Spleen (tissue), 11 donors: ENCODE measurements around the gene CCNL2. TPM values are rescaled to one million over a fixed set of nuclear protein-coding genes. Genes with fewer than 3 reads are reported as not detected.

ENCODE experiments used
- DNase-seq: peaks from one replicate; pipeline ENCODE4 v3.0.0-alpha.2; 2020
- H3K27ac ChIP-seq, 8 donors: fragments of 200-600 bp; sonication (generic) in 7 of 8; 1 replicate in 4 of 8; 2 replicates in 4 of 8; pipeline versions ENCODE4 v1.5.0 to v1.8.0; 2016 to 2021; ENCODE audit warnings: inconsistent platforms in 4 of 8, mild to moderate bottlenecking in 4 of 8, moderate library complexity in 1 of 8
- H3K27me3 ChIP-seq, 7 donors: fragments of 200-600 bp; sonication (generic) in 6 of 7; replicated peaks in 1 of 7; 1 replicate in 4 of 7; 2 replicates in 3 of 7; pipeline versions ENCODE4 v1.5.0 to v1.8.0; 2016 to 2021; ENCODE audit warnings: inconsistent platforms in 3 of 7, mild to moderate bottlenecking in 1 of 7
- H3K36me3 ChIP-seq, 6 donors: fragments of 200-600 bp; sonication (generic) in 5 of 6; 1 replicate in 4 of 6; 2 replicates in 2 of 6; pipeline versions ENCODE4 v1.5.0 to v1.8.0; 2016 to 2021; ENCODE audit warnings: inconsistent platforms in 2 of 6
- H3K4me1 ChIP-seq, 6 donors: fragments of 200-600 bp; sonication (generic) in 5 of 6; 1 replicate in 3 of 6; 2 replicates in 3 of 6; pipeline versions ENCODE4 v1.5.0 to v1.8.0; 2016 to 2021; ENCODE audit warnings: inconsistent platforms in 3 of 6
- H3K4me3 ChIP-seq, 8 donors: fragments of 200-600 bp; sonication (generic) in 7 of 8; 1 replicate in 4 of 8; 2 replicates in 4 of 8; pipeline versions ENCODE4 v1.5.0 to v1.8.0; 2016 to 2021; ENCODE audit warnings: inconsistent platforms in 4 of 8, mild to moderate bottlenecking in 4 of 8, moderate library complexity in 2 of 8
- H3K9me3 ChIP-seq, 8 donors: fragments of 200-600 bp; sonication (generic) in 7 of 8; 1 replicate in 4 of 8; 2 replicates in 4 of 8; pipeline versions ENCODE4 v1.5.0 to v1.8.0; 2016 to 2021; ENCODE audit warnings: inconsistent platforms in 4 of 8
- CTCF ChIP-seq, 11 experiments: fragments of 200-600 bp in 7 of 11; fragments of 450-650 bp in 4 of 11; sonication (generic) in 4 of 11; IDR thresholded peaks in 8 of 11; conservative IDR thresholded peaks in 3 of 11; 1 replicate in 7 of 11; 2 replicates in 4 of 11; pipeline versions ENCODE4 v1.4.0 to v1.8.0; 2016 to 2021; ENCODE audit warnings: antibody characterized with exemption in 11 of 11, inconsistent platforms in 4 of 11, mild to moderate bottlenecking in 1 of 11
- POLR2A ChIP-seq, 3 donors: fragments of 450-650 bp; IDR thresholded peaks; one replicate each; pipeline ENCODE4 v1.5.1; 2017; ENCODE audit warnings: antibody characterized with exemption in 3 of 3, mild to moderate bottlenecking in 1 of 3
- POLR2AphosphoS5 ChIP-seq, 3 donors: sonication (generic); formaldehyde crosslinking; IDR thresholded peaks; one replicate each; pipeline ENCODE4 v1.5.1; 2017; ENCODE audit warnings: antibody characterized with exemption in 3 of 3
- WGBS, 5 donors: extraction: QIAGEN DNeasy Blood & Tissue Kit in 3 of 5; methylation state at CpG; one replicate each; pipeline versions ENCODE4 v1.1.5 to v1.1.7; 2013 to 2018; 5-methylcytosine and 5-hydroxymethylcytosine counted together
- intact Hi-C: fragments of 100-400 bp; cut with DNase I; formaldehyde crosslinking; loops from one replicate; pipeline ENCODE4 v1.15.0; 2023; ENCODE audit warnings: low total_unique reads
- polyA plus RNA-seq, 3 donors: library from polyadenylated mRNA; stranded (reverse); fragments of 200-250 nt; gene quantifications; one replicate each; pipeline ENCODE4 v1.2.1, GENCODE V29; 2013
- total RNA-seq, 7 donors: library from RNA; depleted of rRNA in 3 of 7; stranded (reverse); fragments of >200 nt in 3 of 7; fragmentation: NEBNext Ultra II Directional in 4 of 7; extraction: Animal tissue kit (Norgen Biotek cat#: 25700) in 4 of 7; gene quantifications; one replicate each; pipeline versions ENCODE4 v1.1.0 to v1.2.1, GENCODE V29; 2016 to 2021
- donor health status: healthy with polysubstance abuse.
- donor health status: DM: no; HTN: no; CAD: no; lungs with moderate emphysema.
- donor health status: DM: no; HTN: no; CAD: no.
- donor health status: Bipolar disorder and iron deficiency.
- donor health status: healthy.
- donor health status: DM: no; HTN: no; CAD: no.
- donor health status: DM: yes; HTN: yes; CAD: no.

CCNL2 gene
- total and polyA plus RNA-seq, 10 donors: 111 to 299 (median 204) TPM

GRCh38 chr1:1435911-1436629 is 36.9 kb upstream of the CCNL2 start:
- Histone ChIP-seq H3K36me3 (no peaks in the 10 kb centered on the region), H3K4me1 (peaks cover 42 to 78% (median 60%) of the 10 kb centered on the region in 6 donors), H3K9me3 (no peaks in the 10 kb centered on the region), H3K27me3 (peaks cover 0 to 97% (median 46%) of the 10 kb centered on the region in 7 donors), H3K4me3 (peak overlapping the region; percentile 23 to 71 (median 38)), H3K27ac (peak overlapping the region in 1 of 8 donors; percentile 82)
- intact Hi-C loops: no loop called here
- TF ChIP-seq POLR2AphosphoS5 (IDR thresholded peaks at IDR 0.05): no peak
- TF ChIP-seq CTCF (IDR thresholded peaks at IDR 0.05 in 8 of 11, conservative IDR thresholded peaks at IDR 0.05 in 3 of 11): no peak
- DNase-seq: peak; percentile 65
- WGBS, 5 donors: 19 to 34% (median 21%) methylated on average over 7 to 40 of the region's 40 CpGs

GRCh38 chr1:1435106-1435903 is 36.2 kb upstream of the CCNL2 start, which contains the start of gene VWA1:
Gene VWA1, plus strand, starts transcription at chr1:1435690. Its CDS starts 59 bp downstream, at chr1:1435749.
- Histone ChIP-seq H3K36me3 (no peaks in the 10 kb centered on the region), H3K4me3 (peak within 1 kb of the TSS; percentile 23 to 71 (median 38)), H3K27me3 (peaks cover 0 to 97% (median 46%) of the 10 kb centered on the region in 7 donors), H3K27ac (peak within 1 kb of the TSS in 7 of 8 donors; percentile 17 to 82 (median 74)), H3K9me3 (no peaks in the 10 kb centered on the region), H3K4me1 (peaks cover 38 to 78% (median 61%) of the 10 kb centered on the region in 6 donors)
- WGBS, 5 donors: 7 to 23% (median 10%) methylated on average over 25 to 89 of the region's 89 CpGs
- TF ChIP-seq POLR2A (IDR thresholded peaks at IDR 0.05) (no peak), CTCF (IDR thresholded peaks at IDR 0.05 in 8 of 11, conservative IDR thresholded peaks at IDR 0.05 in 3 of 11) (no peak), POLR2AphosphoS5 (IDR thresholded peaks at IDR 0.05) (peak in 2 of 3 donors; percentile 29 to 35)
- peak; percentile 86 for DNase-seq
- intact Hi-C loops: no loop called here

- TF ChIP-seq POLR2AphosphoS5 (IDR thresholded peaks at IDR 0.05): no peak
- peaks cover 0 to 96% (median 46%) of the 10 kb centered on the region in 7 donors for H3K27me3 ChIP-seq
- WGBS, 5 donors: 54 to 80% (median 62%) methylated on average over 2 to 4 of the region's 4 CpGs
- peak overlapping the region in 6 of 8 donors; percentile 17 to 82 (median 74) for H3K27ac ChIP-seq
- H3K36me3 ChIP-seq: no peaks in the 10 kb centered on the region
- no peak for DNase-seq
- peaks cover 38 to 84% (median 64%) of the 10 kb centered on the region in 6 donors for H3K4me1 ChIP-seq
- no peaks in the 10 kb centered on the region for H3K9me3 ChIP-seq
- intact Hi-C loops: no loop called here
- peak overlapping the region in 2 of 8 donors; percentile 37 to 71 for H3K4me3 ChIP-seq
Observed at GRCh38 chr1:1434824-1435105, 35.6 kb upstream of the CCNL2 start.

- no peaks in the 10 kb centered on the region for H3K9me3 ChIP-seq
- peak; percentile 74 for DNase-seq
- peak overlapping the region in 7 of 8 donors; percentile 17 to 82 (median 74) for H3K27ac ChIP-seq
- H3K4me3 ChIP-seq: peak overlapping the region in 2 of 8 donors; percentile 1 to 71
- no peak for TF ChIP-seq POLR2A (IDR thresholded peaks at IDR 0.05)
- no peak for TF ChIP-seq POLR2AphosphoS5 (IDR thresholded peaks at IDR 0.05)
- no peak for TF ChIP-seq CTCF (IDR thresholded peaks at IDR 0.05 in 8 of 11, conservative IDR thresholded peaks at IDR 0.05 in 3 of 11)
- no peaks in the 10 kb centered on the region for H3K36me3 ChIP-seq
- peaks cover 0 to 99% (median 46%) of the 10 kb centered on the region in 7 donors for H3K27me3 ChIP-seq
- intact Hi-C loops: no loop called here
- WGBS, 5 donors: 0 to 6% (median 5%) methylated on average over 13 to 32 of the region's 32 CpGs
- H3K4me1 ChIP-seq: peaks cover 38 to 89% (median 69%) of the 10 kb centered on the region in 6 donors
Observed at GRCh38 chr1:1434131-1434823, 35.1 kb upstream of the CCNL2 start.
